ENCODE measurements around the gene PTP4A2. TPM values are rescaled to one million over a fixed set of nuclear protein-coding genes. Genes with fewer than 3 reads are reported as not detected.
A peak's percentile ranks its signal among the peaks of the same experiment; 100 is the strongest.

Gene PTP4A2
- total RNA-seq, result 100 to 1,000 TPM; 342 to 357 TPM

DNA sequence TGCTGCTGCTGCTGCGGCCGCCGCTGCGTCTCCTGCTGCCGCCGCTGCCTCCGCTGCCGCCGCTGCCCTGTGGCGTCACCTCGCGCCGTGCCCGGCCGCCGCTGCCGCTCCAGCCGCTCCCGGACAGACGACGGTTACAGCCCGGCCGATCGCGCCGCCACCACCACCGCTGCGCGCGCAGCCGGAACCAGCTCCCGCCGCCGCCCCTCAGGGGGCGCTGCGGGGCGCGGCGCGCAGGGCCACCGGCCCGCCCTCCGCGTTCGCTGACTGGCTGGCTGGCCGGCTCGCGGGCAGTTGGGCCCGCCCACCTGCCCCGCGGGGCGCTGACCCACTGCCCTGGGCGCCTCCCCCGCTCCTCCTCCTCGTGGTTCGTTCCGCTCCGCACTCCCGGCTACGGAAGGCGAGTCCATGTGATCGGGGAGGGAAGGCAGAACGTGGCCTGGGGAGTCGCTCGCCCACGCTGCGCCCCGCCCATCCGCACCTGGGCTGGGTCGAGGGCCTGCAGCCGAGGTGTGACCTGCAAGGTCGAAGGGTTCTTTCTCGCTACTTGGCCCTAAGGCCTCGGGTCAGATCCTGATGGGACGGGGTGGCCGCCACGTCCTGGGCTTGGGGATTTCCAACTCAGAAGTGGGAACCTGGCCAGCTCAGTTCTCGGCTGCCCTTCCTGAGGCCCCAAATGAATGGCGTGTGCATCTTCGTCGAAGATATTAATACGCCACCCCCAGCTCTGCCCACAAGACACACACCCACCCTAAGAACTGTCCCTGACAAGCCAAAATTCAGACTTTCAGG is at the start of gene PTP4A2:
PTP4A2 (minus strand) TSS at position 185 of the 792 bp plus-strand sequence. CDS start 19,303 bp downstream, outside the sequence.
- Mint-ChIP-seq H3K27me3 (no peaks in the 10 kb centered on the region), H3K4me1 (peaks cover 60% of the 10 kb centered on the region), H3K27ac (peak within 1 kb of the TSS; percentile 98), H3K36me3 (peaks cover 28% of the 10 kb centered on the region), H3K4me3 (peak within 1 kb of the TSS; percentile 91), H3K9me3 (no peaks in the 10 kb centered on the region)
- peak; percentile 94 for DNase-seq

DNA sequence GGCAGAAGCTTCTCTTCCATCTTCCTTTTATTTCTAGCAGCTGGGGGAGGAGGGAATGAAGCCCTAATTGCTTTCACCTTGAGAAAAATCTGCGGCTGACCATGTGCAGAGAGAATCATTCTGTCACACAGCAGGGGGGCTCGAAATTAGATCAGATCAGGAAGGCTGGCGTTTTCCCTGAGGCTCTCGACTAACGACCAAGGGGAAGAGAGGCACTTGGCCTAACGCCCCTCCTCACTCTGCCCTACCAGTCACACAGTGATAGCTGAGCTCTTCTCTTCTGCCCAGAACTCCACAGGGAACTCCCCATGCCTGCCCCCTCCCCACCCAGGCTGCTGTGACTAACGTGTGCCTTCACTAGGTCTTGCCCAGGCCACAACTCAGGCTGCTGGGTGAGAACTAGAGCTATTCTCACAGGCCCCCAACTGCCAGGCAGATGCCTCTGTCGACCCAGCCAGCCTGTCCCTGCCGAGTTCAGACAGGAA is 49.0 kb upstream of the PTP4A2 start:
- no peaks in the 10 kb centered on the region for H3K36me3 Mint-ChIP-seq
- peaks cover 2% of the 10 kb centered on the region for H3K9me3 Mint-ChIP-seq
- H3K27me3 Mint-ChIP-seq, result no peaks in the 10 kb centered on the region
- no peak overlapping the region for H3K27ac Mint-ChIP-seq
- no peak overlapping the region for H3K4me3 Mint-ChIP-seq
- peaks cover 25% of the 10 kb centered on the region for H3K4me1 Mint-ChIP-seq
- DNase-seq, result no peak

DNA sequence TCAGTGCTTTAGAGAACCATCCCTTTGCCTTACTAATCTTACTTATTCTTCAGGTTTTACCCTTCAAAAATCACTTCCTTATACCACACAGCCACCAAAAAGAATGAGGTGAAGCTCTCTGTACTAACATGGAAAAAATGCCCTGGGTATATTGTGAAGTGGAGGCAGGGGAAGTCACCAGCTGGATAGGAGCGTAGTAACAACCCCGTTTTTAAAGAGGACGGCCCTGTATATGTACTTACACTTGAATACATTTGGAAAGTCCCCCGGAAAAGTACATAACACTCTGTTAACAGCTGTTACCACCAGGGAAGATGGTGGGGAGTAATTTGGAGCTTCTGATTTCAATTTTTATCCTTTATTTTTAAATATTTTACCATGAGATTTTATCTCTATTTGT is 47.3 kb upstream of the PTP4A2 start:
- Mint-ChIP-seq H3K27ac (peak overlapping the region; percentile 90), H3K4me1 (peaks cover 41% of the 10 kb centered on the region), H3K9me3 (peaks cover 2% of the 10 kb centered on the region), H3K27me3 (no peaks in the 10 kb centered on the region), H3K4me3 (no peak overlapping the region), H3K36me3 (no peaks in the 10 kb centered on the region)
- no peak for DNase-seq

DNA sequence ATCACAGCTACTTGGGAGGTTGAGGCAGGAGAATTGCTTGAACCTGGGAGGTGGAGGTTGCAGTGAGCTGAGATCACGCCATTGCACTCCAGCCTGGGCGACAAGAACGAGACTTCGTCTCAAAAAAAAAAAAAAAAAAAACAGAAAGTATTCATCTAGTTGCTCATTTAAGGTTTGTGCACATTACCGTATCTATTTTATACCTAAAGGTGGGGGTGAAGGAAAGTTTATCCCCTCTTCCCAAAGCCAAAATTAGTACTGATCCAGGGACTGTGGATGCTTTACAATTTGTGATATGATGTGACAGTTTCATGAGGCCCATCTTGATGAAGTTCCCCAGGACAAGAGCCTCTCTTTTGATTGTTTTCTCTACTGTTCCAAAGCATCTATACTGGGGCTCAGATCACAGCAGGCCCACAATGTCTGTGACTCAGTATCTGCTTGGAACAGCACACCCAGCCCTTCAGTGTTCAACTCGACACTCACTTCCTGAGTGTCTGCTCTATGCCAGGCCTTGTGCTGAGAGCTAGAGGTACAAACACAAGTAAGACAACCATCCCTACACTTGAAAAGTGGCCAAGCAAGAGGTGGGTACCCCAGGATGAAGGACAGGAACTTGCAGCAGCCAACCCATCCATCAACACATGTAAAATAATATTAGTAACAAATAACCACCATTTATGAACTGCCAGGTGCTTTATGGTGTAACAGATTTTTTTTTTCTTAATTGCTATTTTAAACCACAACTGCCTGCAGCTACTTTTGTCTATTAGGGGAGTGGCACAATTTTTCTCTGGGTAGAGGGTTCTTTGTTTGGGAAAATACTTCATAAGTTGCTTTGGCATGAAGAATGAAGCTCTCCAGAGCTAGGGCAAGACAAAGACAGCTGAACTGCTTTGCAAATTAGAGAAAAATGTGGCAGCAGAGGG is 46.5 kb upstream of the PTP4A2 start:
- Mint-ChIP-seq H3K9me3 (peaks cover 2% of the 10 kb centered on the region), H3K4me1 (peaks cover 38% of the 10 kb centered on the region), H3K36me3 (no peaks in the 10 kb centered on the region), H3K4me3 (peak overlapping the region; percentile 40), H3K27me3 (no peaks in the 10 kb centered on the region), H3K27ac (peak overlapping the region; percentile 90)
- no peak for DNase-seq

DNA sequence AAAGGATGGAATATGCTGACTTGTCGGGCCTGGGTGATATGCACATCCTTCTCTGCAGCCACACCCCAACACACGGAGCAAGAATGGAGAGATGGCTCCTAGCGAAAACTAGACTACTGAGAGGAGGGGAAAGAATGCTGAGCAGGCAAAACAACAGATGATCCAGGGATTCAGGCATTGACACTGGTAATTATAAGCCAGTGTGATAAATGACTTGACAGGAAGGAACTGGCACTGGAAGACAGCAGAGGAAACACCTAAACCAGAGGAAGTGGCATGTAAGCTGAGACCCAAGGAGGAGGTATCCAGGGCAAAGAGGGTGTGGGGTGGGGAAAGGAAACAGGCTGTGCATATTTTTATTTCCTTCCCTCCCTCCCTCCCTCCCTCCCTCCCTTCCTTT is 43.8 kb upstream of the PTP4A2 start:
- H3K27me3 Mint-ChIP-seq, result no peaks in the 10 kb centered on the region
- H3K9me3 Mint-ChIP-seq, result peaks cover 2% of the 10 kb centered on the region
- peaks cover 36% of the 10 kb centered on the region for H3K4me1 Mint-ChIP-seq
- no peak overlapping the region for H3K4me3 Mint-ChIP-seq
- H3K27ac Mint-ChIP-seq, result peak overlapping the region; percentile 71
- no peaks in the 10 kb centered on the region for H3K36me3 Mint-ChIP-seq
- DNase-seq, result no peak

DNA sequence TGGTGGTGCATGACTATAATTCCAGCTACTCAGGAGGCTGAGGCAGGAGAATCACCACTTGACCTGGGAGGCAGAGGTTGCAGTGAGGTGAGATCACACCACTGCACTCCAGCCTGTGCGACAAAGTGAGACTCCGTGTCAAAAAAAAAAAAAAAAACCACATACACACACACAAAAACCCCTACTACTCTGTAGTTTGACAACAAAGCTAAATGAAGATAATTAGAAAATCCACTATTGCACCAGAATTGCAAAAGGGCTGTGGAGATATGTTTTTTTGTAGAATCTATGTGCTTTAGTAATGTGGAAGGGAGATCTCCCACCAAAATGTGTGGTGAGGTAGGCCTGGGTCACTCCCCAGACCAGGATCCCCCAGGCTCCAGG is 43.3 kb upstream of the PTP4A2 start:
- Mint-ChIP-seq H3K9me3 (peaks cover 2% of the 10 kb centered on the region), H3K36me3 (no peaks in the 10 kb centered on the region), H3K4me3 (peak overlapping the region; percentile 25), H3K27me3 (no peaks in the 10 kb centered on the region), H3K4me1 (peaks cover 36% of the 10 kb centered on the region), H3K27ac (peak overlapping the region; percentile 71)
- no peak for DNase-seq

DNA sequence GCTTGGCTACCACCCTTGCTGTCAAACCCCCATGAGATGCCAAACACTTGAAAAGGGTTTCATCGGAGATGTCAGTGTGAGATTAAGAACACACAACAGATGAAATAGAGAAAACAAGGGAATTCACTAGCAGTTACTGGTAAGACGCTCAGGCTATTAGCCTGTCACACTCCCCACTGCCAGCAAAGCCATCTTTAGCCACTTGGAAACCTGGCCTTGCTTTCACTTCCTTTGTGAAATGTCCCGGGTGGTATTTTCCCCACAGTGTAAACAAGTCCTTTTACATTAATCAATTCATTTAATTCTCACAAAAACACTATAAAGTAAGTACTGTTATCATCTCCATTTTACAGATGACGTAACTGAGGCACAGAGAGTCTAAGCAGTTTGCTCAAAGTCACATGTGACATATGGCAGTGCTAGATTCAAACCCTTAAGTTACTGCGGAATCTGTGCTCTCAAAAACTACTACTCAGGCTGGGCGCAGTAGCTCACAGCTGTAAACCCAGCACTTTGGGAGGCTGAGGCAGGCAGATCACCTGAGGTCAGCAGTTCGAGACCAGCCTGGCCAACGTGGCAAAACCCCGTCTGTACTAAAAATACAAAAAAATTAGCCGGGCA is 42.8 kb upstream of the PTP4A2 start:
- Mint-ChIP-seq H3K9me3 (peaks cover 2% of the 10 kb centered on the region), H3K27ac (peak overlapping the region; percentile 71), H3K27me3 (no peaks in the 10 kb centered on the region), H3K4me1 (peaks cover 36% of the 10 kb centered on the region), H3K36me3 (no peaks in the 10 kb centered on the region), H3K4me3 (peak overlapping the region; percentile 25)
- no peak for DNase-seq

DNA sequence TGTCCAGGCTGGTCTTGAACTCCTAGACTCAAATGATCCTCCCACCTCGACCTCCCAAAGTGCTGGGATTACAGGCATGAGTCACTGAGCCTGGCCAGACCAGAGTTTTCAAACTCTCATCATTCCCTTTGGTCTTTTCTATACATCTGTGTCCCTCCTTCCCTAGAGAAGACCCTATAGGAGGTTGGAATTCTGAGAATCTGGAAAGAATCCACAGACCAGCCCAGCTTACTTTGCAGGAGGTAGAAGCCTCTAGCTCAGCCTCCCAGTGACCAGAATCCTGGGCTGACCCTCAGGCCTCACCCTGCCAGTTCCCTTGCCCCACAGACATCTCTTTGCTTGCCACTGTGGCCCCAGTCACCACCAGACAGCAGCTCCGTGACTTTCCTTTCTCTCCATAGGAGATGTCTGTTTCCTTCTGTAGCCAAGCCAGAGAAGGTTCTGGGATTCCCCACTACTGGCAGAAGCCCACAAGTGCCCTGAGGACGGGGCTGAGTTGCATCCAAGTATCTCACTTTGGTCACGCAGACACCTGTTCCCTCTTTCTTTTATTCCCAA is 40.8 kb upstream of the PTP4A2 start:
- peak overlapping the region; percentile 10 for H3K27ac Mint-ChIP-seq
- H3K4me1 Mint-ChIP-seq, result peaks cover 21% of the 10 kb centered on the region
- H3K9me3 Mint-ChIP-seq, result peaks cover 2% of the 10 kb centered on the region
- H3K27me3 Mint-ChIP-seq, result no peaks in the 10 kb centered on the region
- no peak for DNase-seq
- no peaks in the 10 kb centered on the region for H3K36me3 Mint-ChIP-seq
- H3K4me3 Mint-ChIP-seq, result no peak overlapping the region

DNA sequence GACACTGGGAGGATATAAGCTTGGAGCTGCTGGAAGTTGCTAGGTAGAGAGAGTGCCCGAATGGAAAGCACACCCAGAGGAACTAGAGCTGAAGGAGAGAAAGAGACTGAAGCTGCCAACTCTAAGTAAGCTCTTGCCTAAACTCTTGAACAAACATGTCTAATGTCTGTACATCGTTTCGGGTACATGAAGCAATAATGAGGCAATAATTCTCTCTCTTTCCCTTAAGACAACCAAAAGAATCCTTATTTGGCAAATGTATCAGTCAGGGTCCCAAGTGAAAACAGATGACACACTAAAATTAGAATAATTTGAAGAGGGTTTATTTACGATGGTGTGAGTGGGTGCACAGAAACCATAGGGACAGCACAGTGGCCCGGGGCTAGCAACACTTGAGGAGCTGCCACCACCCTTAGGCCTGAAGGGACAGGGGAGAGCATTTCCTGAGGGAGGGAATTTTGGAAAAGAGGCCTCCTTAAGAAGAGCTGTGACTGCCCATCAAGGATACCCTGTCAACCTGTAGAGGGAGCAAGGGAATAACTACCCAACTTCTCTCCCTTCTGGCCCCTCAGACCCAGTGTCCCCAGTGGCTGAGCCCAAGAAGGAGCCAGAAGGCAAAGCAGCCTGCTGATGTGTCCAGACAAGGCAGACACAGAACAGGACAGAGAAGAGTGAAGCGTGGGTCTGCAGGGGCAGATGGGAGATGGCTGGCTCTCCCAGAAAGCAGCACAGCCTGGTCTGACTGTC is 39.4 kb upstream of the PTP4A2 start:
- no peaks in the 10 kb centered on the region for H3K27me3 Mint-ChIP-seq
- H3K36me3 Mint-ChIP-seq, result no peaks in the 10 kb centered on the region
- no peak overlapping the region for H3K4me3 Mint-ChIP-seq
- no peak overlapping the region for H3K27ac Mint-ChIP-seq
- peaks cover 18% of the 10 kb centered on the region for H3K4me1 Mint-ChIP-seq
- no peak for DNase-seq
- no peaks in the 10 kb centered on the region for H3K9me3 Mint-ChIP-seq

DNA sequence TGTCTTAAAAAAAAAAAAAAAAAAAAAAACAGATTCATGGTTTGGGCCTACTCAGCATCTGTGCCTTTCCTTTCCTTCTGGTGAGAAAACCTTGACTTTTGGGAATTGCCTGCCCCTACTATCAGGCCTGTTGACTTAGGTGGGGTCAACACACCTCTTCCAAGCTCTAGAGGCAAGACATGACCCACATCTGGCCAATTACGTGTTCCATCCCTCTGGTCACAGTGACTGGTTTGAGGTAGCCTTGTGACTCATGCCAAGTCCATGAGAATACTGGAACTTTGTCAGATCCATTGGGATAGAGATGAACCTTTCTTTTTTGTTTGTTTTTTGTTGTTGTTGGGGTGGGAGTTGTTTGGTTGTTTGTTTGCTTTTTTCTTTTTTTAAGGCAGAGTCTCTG is 38.2 kb upstream of the PTP4A2 start:
- Mint-ChIP-seq H3K36me3 (no peaks in the 10 kb centered on the region), H3K4me3 (no peak overlapping the region), H3K27me3 (no peaks in the 10 kb centered on the region)

DNA sequence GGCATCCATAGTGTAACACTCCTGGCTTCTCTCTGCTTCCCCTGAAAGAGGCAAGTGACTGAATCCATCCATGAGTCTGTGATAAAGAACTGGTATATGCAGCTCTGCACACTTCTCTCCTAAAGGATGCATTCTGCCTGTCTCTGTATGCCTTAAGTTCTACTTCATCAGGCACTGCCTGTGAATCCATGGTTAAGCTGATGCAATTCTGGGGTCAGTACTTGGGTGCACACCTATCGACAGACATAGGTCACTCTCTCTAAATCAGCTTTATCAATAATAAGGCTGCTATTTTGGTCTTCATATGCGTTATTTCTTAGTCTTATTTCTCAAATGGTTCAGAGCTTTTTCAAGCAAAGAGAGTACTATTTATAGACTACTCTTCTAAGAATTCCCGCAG is 32.7 kb upstream of the PTP4A2 start:
- Mint-ChIP-seq H3K9me3 (no peaks in the 10 kb centered on the region), H3K4me1 (no peaks in the 10 kb centered on the region), H3K36me3 (no peaks in the 10 kb centered on the region), H3K27ac (no peak overlapping the region), H3K27me3 (no peaks in the 10 kb centered on the region), H3K4me3 (no peak overlapping the region)
- no peak for DNase-seq

More for the DNA sequence above, 38.2 kb upstream of the PTP4A2 start:
- Mint-ChIP-seq H3K4me1 (peaks cover 9% of the 10 kb centered on the region), H3K9me3 (no peaks in the 10 kb centered on the region), H3K27ac (no peak overlapping the region)
- DNase-seq, result no peak

DNA sequence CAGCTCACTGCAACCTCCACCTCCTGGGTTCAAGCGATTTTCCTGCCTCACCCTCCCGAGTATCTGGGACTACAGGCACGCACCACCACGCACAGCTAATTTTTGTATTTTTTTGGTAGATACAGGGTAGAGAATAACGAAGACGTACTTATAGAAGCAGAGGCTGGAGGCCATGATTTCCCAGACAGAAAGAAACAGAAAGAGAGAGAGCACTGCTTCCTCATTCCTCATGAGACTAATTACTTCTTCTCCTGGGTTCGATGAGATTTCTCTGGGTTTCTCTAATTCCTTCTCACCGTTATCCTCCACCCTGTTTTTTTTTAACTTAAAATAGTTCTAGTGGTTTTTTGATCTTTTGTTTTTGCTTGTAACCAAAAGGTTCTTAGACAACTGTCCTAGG is 23.4 kb upstream of the PTP4A2 start:
- H3K27ac Mint-ChIP-seq, result peak overlapping the region; percentile 40

DNA sequence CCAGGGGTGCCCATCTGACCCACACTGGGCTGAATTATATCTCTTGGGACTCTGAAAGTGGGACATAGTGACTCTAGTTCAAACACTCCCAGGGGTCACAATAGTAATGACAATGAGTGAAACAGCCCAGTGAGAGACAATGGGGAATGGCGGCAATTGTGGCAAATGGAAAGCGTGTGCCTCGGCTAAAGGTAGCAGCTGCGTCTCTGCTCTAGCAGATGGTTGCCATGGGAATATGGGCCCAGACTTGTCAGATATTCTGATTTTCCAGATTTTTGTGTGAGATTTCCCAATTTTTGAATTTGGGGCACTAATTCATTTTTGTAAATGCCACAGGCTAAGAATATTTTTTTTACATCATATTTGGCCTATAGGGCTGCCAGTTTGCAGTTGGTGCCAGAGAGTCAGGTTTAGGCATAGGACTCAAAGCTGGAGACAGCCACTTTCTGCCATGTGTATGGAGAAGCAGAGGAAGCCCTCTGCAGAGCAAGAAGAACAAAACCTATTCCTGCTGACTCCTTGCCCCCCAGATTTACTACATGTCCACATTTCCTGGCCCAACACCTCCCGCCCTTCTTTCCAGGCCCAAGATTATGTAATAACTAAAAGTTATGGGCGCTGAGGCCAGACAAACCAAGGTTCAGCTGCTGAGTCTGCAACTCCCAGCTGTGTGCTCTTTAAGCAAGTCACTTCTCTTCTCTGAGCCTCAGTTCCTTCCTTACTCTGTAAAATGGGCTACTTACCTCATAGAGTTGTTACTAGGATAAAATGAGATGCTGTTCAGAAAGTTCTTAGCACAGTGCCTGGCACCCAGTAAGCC is 21.6 kb upstream of the PTP4A2 start:
- Mint-ChIP-seq H3K4me3 (no peak overlapping the region), H3K27me3 (no peaks in the 10 kb centered on the region), H3K4me1 (peaks cover 53% of the 10 kb centered on the region), H3K9me3 (no peaks in the 10 kb centered on the region), H3K36me3 (no peaks in the 10 kb centered on the region), H3K27ac (no peak overlapping the region)
- no peak for DNase-seq

More for the DNA sequence above, 23.4 kb upstream of the PTP4A2 start:
- Mint-ChIP-seq H3K36me3 (no peaks in the 10 kb centered on the region), H3K4me3 (no peak overlapping the region), H3K9me3 (no peaks in the 10 kb centered on the region), H3K4me1 (peaks cover 39% of the 10 kb centered on the region), H3K27me3 (no peaks in the 10 kb centered on the region)
- no peak for DNase-seq

Measured in activated naive CD8-positive, alpha-beta T cell treated with anti-CD3 and anti-CD28 coated beads for 36 hours (primary cell).